Embryonic facial prominence (tissue), 1 donor: ENCODE measurements around the gene TET3.

Experiments used
- DNase-seq: peaks from one replicate; pipeline ENCODE4 v3.0.0-alpha.2; 2016; ENCODE audit errors: extremely low spot score

TET3 gene

GRCh38 chr2:74005786-74006185 lies 21.1 kb downstream of the TET3 start:
- no peak for DNase-seq

- no peak for DNase-seq
These were observed 21.7 kb downstream of the TET3 start for GRCh38 chr2:74006459-74006858.

GRCh38 chr2:74007121-74007520 lies 22.4 kb downstream of the TET3 start:
- no peak for DNase-seq

- no peak for DNase-seq
These were observed 23.0 kb downstream of the TET3 start for GRCh38 chr2:74007711-74008110.

GRCh38 chr2:74008761-74009395 lies 24.2 kb downstream of the TET3 start:
- DNase-seq: no peak

- no peak for DNase-seq
These were observed 24.9 kb downstream of the TET3 start for GRCh38 chr2:74009577-74009976.

- no peak for DNase-seq
These were observed 25.4 kb downstream of the TET3 start for GRCh38 chr2:74010087-74010541.

- DNase-seq: no peak
These were observed 26.5 kb downstream of the TET3 start for GRCh38 chr2:74011246-74011645.

GRCh38 chr2:74014813-74015212 lies 30.1 kb downstream of the TET3 start:
- DNase-seq: no peak

GRCh38 chr2:74017223-74017622 lies 32.5 kb downstream of the TET3 start:
- DNase-seq: no peak

GRCh38 chr2:74019516-74019915 lies 34.8 kb downstream of the TET3 start:
- DNase-seq: no peak

GRCh38 chr2:74020702-74021406 lies 36.1 kb downstream of the TET3 start:
- DNase-seq: no peak

- no peak for DNase-seq
These were observed 36.7 kb downstream of the TET3 start for GRCh38 chr2:74021407-74021755.

- DNase-seq: no peak
These were observed 39.5 kb downstream of the TET3 start for GRCh38 chr2:74024216-74024615.

GRCh38 chr2:74025971-74026612 lies 41.4 kb downstream of the TET3 start:
- no peak for DNase-seq

GRCh38 chr2:74026687-74027241 lies 42.1 kb downstream of the TET3 start:
- DNase-seq: no peak

GRCh38 chr2:74027496-74027895 lies 42.8 kb downstream of the TET3 start:
- DNase-seq: no peak

GRCh38 chr2:74028290-74028689 lies 43.6 kb downstream of the TET3 start:
- DNase-seq: no peak

- DNase-seq: no peak
These were observed 44.0 kb downstream of the TET3 start for GRCh38 chr2:74028741-74029140.

- no peak for DNase-seq
These were observed 45.1 kb downstream of the TET3 start for GRCh38 chr2:74029714-74030397.

- no peak for DNase-seq
These were observed 46.5 kb downstream of the TET3 start for GRCh38 chr2:74031221-74031620.

GRCh38 chr2:74031959-74032287 lies 47.2 kb downstream of the TET3 start:
- DNase-seq: no peak
